ENCODE results near the gene KCNAB1. TPM values are rescaled to one million over a fixed set of nuclear protein-coding genes. Genes with fewer than 3 reads are reported as not detected.

The KCNAB1 gene
- total RNA-seq, 1 donor from 2014 or later = not detected

DNA sequence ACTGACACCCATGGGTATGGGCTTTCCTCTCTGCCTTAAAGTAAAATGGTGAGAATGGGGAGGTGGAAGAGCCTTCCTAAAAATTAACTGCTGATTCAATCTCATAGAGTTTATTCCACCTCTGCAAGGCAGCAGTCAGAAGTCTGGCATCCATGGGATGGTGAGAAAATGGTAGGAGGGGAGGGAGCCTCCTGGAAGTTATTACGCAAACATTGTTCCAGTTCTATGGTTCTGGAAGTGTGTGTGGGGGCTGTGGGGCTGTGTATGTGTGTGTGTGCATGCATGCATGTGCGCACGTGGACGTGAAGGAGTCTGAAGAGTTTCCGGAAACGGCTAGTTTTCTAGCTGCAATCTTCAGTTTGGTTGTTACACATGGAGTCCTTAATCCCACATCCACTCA, 177.6 kb downstream of the KCNAB1 start:
- ChIA-PET POLR2A (no interaction called here), CTCF (no interaction called here)
- intact Hi-C loops (cut with micrococcal nuclease) = no loop called here
- Mint-ChIP-seq H3K4me1 (no peaks in the 10 kb centered on the region), H3K27me3 (peaks cover 22% of the 10 kb centered on the region), H3K9me3 (no peaks in the 10 kb centered on the region), H3K4me3 (no peak overlapping the region), H3K27ac (no peak overlapping the region), H3K36me3 (ENCODE audit: low read depth) (no peaks in the 10 kb centered on the region)
- DNase-seq (no peak), ATAC-seq (ENCODE audit: low read depth) (no peak)
- TF ChIP-seq, protein P1, sequence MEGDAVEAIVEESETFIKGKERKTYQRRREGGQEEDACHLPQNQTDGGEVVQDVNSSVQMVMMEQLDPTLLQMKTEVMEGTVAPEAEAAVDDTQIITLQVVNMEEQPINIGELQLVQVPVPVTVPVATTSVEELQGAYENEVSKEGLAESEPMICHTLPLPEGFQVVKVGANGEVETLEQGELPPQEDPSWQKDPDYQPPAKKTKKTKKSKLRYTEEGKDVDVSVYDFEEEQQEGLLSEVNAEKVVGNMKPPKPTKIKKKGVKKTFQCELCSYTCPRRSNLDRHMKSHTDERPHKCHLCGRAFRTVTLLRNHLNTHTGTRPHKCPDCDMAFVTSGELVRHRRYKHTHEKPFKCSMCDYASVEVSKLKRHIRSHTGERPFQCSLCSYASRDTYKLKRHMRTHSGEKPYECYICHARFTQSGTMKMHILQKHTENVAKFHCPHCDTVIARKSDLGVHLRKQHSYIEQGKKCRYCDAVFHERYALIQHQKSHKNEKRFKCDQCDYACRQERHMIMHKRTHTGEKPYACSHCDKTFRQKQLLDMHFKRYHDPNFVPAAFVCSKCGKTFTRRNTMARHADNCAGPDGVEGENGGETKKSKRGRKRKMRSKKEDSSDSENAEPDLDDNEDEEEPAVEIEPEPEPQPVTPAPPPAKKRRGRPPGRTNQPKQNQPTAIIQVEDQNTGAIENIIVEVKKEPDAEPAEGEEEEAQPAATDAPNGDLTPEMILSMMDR (IDR thresholded peaks at IDR 0.05) = no peak

GRCh38 chr3:156298938-156299337, 178.6 kb downstream of the KCNAB1 start:
- H3K27ac Mint-ChIP-seq = no peak overlapping the region
- H3K36me3 Mint-ChIP-seq (ENCODE audit: low read depth) = no peaks in the 10 kb centered on the region
- ChIA-PET CTCF (no interaction called here), POLR2A (no interaction called here)
- TF ChIP-seq, protein P1 (IDR thresholded peaks at IDR 0.05) = no peak
- ATAC-seq (ENCODE audit: low read depth) (no peak), DNase-seq (no peak)
- no peaks in the 10 kb centered on the region for H3K9me3 Mint-ChIP-seq
- H3K4me3 Mint-ChIP-seq = no peak overlapping the region
- H3K27me3 Mint-ChIP-seq = peaks cover 14% of the 10 kb centered on the region
- H3K4me1 Mint-ChIP-seq = no peaks in the 10 kb centered on the region
- intact Hi-C loops (cut with micrococcal nuclease) = no loop called here

DNA sequence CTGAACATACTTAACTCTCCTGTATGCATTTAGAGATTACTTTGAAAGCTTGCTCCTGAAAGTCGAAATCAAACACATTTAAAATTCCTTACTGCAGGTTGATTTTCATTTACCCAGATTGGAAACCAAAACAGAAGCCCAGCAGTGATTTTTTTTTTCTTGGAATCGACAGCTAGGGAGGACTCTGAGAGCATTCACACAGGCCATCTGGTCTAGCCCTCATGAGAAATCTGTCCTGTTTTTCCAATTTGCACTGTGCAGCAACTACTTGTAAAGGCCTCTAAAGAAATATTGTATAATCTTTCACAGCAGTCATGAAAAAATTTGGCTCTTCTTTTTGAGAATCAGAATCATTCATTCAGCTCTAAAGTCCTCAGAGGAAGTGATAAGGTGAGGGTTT, 179.2 kb downstream of the KCNAB1 start:
- Mint-ChIP-seq H3K27ac (no peak overlapping the region), H3K4me1 (no peaks in the 10 kb centered on the region), H3K4me3 (no peak overlapping the region), H3K36me3 (ENCODE audit: low read depth) (no peaks in the 10 kb centered on the region), H3K27me3 (peaks cover 12% of the 10 kb centered on the region), H3K9me3 (no peaks in the 10 kb centered on the region)
- ATAC-seq (ENCODE audit: low read depth) = no peak
- ChIA-PET CTCF (no interaction called here), POLR2A (no interaction called here)
- no peak for DNase-seq
- intact Hi-C loops (cut with micrococcal nuclease) = no loop called here
- TF ChIP-seq, protein P1 (IDR thresholded peaks at IDR 0.05) = no peak

DNA sequence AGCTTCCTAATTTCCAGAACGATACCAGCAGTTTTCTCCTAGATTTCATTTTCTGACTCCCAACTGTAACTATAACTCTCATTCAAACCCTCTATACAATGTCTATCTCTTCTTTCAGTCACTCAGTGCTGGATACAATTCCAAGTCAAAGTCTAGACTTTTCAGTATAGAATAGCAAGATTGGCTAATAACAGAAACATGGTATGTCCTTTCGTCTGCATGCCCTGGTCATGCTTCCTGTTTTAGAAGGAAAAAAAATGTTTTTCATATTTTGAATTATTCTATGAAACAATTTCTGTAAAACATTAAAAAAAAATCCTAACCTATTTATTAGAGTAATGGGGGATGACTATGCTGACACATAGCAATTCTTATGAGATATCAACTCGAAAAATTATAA, 180.0 kb downstream of the KCNAB1 start:
- CTCF ChIA-PET = no interaction called here
- Mint-ChIP-seq H3K27ac (no peak overlapping the region), H3K4me1 (no peaks in the 10 kb centered on the region), H3K9me3 (no peaks in the 10 kb centered on the region), H3K36me3 (ENCODE audit: low read depth) (no peaks in the 10 kb centered on the region), H3K4me3 (no peak overlapping the region), H3K27me3 (peaks cover 7% of the 10 kb centered on the region)
- POLR2A ChIA-PET = no interaction called here
- intact Hi-C loops (cut with micrococcal nuclease) = no loop called here
- DNase-seq (no peak), ATAC-seq (ENCODE audit: low read depth) (no peak)
- TF ChIP-seq, protein P1 (IDR thresholded peaks at IDR 0.05) = no peak

DNA sequence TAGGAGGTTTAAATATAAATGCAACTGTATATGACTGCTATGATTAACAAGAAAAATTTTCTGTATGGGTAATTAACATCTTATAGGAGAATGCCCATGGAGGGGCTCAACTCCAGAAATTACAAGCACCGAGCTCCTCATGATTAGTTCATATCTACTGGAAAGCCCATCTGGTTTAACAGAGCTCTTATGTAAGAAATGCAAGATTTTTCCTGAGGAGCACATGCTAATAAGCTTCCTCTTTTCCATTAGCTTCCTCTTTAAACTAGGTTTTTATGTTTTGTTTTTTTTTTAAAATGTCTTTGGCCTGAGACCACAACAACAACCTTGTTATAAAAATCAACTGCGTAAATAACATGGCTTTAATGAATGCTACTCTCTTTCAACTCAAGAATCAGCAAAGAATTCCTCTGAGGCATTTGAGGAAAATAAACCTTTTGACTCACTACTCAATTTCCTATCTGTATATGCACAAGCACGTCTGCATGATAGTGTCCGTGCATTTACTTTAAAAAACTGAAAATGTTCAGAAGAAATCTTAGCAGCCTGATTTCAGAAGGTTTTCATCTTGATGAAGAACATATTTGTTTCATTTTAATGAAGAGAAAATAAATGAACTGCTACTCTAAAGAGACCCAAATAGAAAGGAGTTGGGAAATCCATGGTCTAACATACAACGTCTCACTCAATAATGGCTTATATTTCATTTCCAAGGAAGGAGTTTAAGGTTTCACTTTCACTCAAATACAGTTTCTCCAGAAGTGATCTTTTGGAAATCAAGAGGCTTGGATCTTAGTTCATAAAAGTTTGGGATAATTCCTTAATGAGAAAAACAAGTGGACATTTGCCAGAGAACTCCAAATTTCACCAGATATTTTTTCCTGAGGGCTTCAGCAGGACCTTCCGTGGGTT, 180.8 kb downstream of the KCNAB1 start:
- ChIA-PET POLR2A (no interaction called here), CTCF (no interaction called here)
- Mint-ChIP-seq H3K4me3 (no peak overlapping the region), H3K36me3 (ENCODE audit: low read depth) (no peaks in the 10 kb centered on the region), H3K27ac (no peak overlapping the region), H3K4me1 (no peaks in the 10 kb centered on the region), H3K9me3 (no peaks in the 10 kb centered on the region), H3K27me3 (peaks cover 7% of the 10 kb centered on the region)
- ATAC-seq (ENCODE audit: low read depth) (no peak), DNase-seq (no peak)
- intact Hi-C loops (cut with micrococcal nuclease) = no loop called here
- TF ChIP-seq, protein P1 (IDR thresholded peaks at IDR 0.05) = no peak

All from activated B cell treated with CpG ODN at 0.5 μM for 24 hours (primary cell).